ENCODE results near the gene DHX40. TPM values are rescaled to one million over a fixed set of nuclear protein-coding genes. Genes with fewer than 3 reads are reported as not detected.

The DHX40 gene
- total and polyA plus RNA-seq, 2 of the 8 experiments (the other 6 are each of a cell fraction or from before 2014, with no cell fraction given) = 13.5 to 28.3 TPM

DNA sequence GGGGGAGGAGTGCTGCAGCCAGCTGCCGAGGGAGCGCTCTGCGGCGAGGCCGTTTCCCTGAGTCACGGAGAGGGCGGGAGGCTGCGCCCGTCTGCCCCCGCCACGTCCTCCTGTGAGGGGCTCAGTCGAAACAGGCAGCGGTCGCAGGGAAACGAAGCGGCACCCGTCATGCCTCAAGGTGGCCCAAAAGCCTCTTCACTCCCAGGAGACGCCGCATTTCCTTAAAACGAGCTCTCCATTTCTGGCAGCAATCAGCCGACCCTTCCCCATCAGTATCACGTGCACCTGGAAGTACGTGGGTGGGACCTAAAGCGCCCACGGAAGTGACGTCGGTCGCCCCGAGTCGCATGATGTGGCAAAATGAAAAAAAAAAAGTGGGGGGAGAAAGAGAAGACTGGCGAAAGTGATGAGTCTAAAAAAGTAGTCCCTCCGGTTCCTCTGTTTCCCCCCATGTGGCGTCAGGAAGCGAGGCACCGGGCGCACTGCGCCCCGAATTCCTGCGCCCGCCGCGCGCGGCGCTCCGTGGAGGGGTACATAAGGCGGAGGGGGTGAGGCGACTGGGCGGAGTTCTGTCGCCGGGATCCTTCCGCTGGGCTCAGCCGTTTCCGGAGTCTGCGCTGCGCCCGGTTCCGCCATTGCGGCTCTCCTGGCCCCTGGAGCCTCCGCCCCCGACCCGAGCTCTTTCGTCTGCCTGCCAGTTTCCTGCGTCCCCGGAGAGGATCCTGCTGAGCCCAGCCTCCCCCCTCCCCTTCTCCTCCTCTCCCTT is 54.1 kb downstream of the DHX40 start, which contains the start of gene CLTC (continued):
- TF ChIP-seq CHD7 (IDR thresholded peaks at IDR 0.05; ENCODE audit: insufficient replicate concordance, low read length) = peak; percentile 46
- no peak for TF ChIP-seq SIRT6 (IDR thresholded peaks at IDR 0.05; ENCODE audit: low read length)
- no peak for TF ChIP-seq CEBPB (IDR thresholded peaks at IDR 0.05; ENCODE audit: low read depth, low read length)
- TF ChIP-seq TBP (IDR thresholded peaks at IDR 0.05; ENCODE audit: low read depth, low read length) = peak; percentile 94
- TF ChIP-seq SIN3A (conservative IDR thresholded peaks at IDR 0.05 in 1 of 2, IDR thresholded peaks at IDR 0.05 in 1 of 2; ENCODE audit: low read depth in 1 of 2, low read length in 2 of 2) = peak; percentile 90
- TF ChIP-seq, protein P1, sequence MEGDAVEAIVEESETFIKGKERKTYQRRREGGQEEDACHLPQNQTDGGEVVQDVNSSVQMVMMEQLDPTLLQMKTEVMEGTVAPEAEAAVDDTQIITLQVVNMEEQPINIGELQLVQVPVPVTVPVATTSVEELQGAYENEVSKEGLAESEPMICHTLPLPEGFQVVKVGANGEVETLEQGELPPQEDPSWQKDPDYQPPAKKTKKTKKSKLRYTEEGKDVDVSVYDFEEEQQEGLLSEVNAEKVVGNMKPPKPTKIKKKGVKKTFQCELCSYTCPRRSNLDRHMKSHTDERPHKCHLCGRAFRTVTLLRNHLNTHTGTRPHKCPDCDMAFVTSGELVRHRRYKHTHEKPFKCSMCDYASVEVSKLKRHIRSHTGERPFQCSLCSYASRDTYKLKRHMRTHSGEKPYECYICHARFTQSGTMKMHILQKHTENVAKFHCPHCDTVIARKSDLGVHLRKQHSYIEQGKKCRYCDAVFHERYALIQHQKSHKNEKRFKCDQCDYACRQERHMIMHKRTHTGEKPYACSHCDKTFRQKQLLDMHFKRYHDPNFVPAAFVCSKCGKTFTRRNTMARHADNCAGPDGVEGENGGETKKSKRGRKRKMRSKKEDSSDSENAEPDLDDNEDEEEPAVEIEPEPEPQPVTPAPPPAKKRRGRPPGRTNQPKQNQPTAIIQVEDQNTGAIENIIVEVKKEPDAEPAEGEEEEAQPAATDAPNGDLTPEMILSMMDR (IDR thresholded peaks at IDR 0.05; ENCODE audit: control extremely low read depth in 1 of 3, insufficient read depth in 1 of 3, low read depth in 1 of 3, low read length in 3 of 3) = no peak
- no peak for TF ChIP-seq NANOG (IDR thresholded peaks at IDR 0.05; ENCODE audit: insufficient read depth, low read depth, low read length, poor library complexity, severe bottlenecking)
